IMR-90 (cell line): Measurements from ENCODE around the gene ARHGAP24.

Experiments
- BHLHE40 ChIP-seq: fragments of 150-350 bp; IDR thresholded peaks from 2 replicates; pipeline ENCODE4 v1.6.1; 2016; ENCODE audit warnings: mild to moderate bottlenecking, low read depth, low read length
- CHD1 ChIP-seq: IDR thresholded peaks from 2 replicates; pipeline ENCODE4 v1.6.1; 2012; ENCODE audit warnings: low read depth, low read length, improper control_type of control experiment
- FOS ChIP-seq: fragments of 150-350 bp; IDR thresholded peaks from 2 replicates; pipeline ENCODE4 v1.6.1; 2016; ENCODE audit warnings: low read depth, low read length
- MAFK ChIP-seq: IDR thresholded peaks from 2 replicates; pipeline ENCODE4 v1.6.1; 2012; ENCODE audit warnings: low read depth, low read length, improper control_type of control experiment
- MAZ ChIP-seq: IDR thresholded peaks from 2 replicates; pipeline ENCODE4 v1.6.1; 2012; ENCODE audit warnings: low read depth, mild to moderate bottlenecking, low read length, improper control_type of control experiment, moderate library complexity, borderline replicate concordance
- MXI1 ChIP-seq: IDR thresholded peaks from 2 replicates; pipeline ENCODE4 v1.6.1; 2012; ENCODE audit warnings: low read depth, mild to moderate bottlenecking, low read length, moderate library complexity, borderline replicate concordance
- POLR2A ChIP-seq: IDR thresholded peaks from 2 replicates; pipeline ENCODE4 v1.6.1; 2012; ENCODE audit warnings: mild to moderate bottlenecking, low read depth, low read length
- RAD21 ChIP-seq: IDR thresholded peaks from 2 replicates; pipeline ENCODE4 v1.6.1; 2012; ENCODE audit warnings: low read length, improper control_type of control experiment
- RCOR1 ChIP-seq: IDR thresholded peaks from 2 replicates; pipeline ENCODE4 v1.6.1; 2012; ENCODE audit warnings: mild to moderate bottlenecking, low read length, improper control_type of control experiment; ENCODE audit not compliant: insufficient replicate concordance
- RFX5 ChIP-seq: IDR thresholded peaks from 2 replicates; pipeline ENCODE4 v1.8.0; 2012; ENCODE audit warnings: low read depth, mild to moderate bottlenecking, low read length, moderate library complexity
- SMC3 ChIP-seq: fragments of 150-350 bp; IDR thresholded peaks from 2 replicates; pipeline ENCODE4 v1.6.1; 2016; ENCODE audit warnings: low read depth, mild to moderate bottlenecking, antibody characterized with exemption, low read length, moderate library complexity
- TF ChIP-seq, protein P1 (sequence below): conservative IDR thresholded peaks from 2 replicates; pipeline ENCODE4 v1.5.1; 2012; ENCODE audit warnings: mild to moderate bottlenecking, low read depth, low read length, improper control_type of control experiment
- TF ChIP-seq, protein P2 (sequence below): fragments of 150-350 bp; IDR thresholded peaks from 2 replicates; pipeline ENCODE4 v1.6.1; 2017; ENCODE audit warnings: mild to moderate bottlenecking, antibody characterized with exemption, low read length, low read depth
- TF ChIP-seq, protein P3 (sequence below): fragments of 150-350 bp; IDR thresholded peaks from 2 replicates; pipeline ENCODE4 v1.6.1; 2016; ENCODE audit warnings: low read depth, mild to moderate bottlenecking, low read length, moderate library complexity, borderline replicate concordance

DNA sequence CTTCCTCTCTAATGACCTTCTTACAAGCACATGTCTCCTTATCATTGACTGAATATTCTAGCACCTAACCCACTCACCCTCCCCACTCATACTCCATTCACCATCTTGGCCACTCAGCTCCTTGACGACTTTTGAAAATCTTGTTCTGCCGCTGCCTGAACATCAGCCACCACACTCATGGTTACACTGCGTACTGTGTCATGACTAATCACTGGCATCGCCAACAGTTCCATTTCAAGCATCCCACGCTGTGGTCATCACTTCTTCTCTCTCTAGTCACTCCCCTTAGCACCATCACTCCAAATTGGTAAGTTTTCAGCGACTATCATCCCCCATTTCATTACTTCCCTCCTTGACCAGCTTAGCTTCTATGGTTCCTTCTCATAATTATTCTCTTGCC is 532.1 kb downstream of the ARHGAP24 start:
- TF ChIP-seq FOS (no peak), RAD21 (no peak), POLR2A (no peak), CHD1 (no peak), SMC3 (no peak), MXI1 (no peak), RFX5 (no peak), MAZ (no peak), RCOR1 (no peak), BHLHE40 (no peak), MAFK (no peak)
- TF ChIP-seq, protein P1, sequence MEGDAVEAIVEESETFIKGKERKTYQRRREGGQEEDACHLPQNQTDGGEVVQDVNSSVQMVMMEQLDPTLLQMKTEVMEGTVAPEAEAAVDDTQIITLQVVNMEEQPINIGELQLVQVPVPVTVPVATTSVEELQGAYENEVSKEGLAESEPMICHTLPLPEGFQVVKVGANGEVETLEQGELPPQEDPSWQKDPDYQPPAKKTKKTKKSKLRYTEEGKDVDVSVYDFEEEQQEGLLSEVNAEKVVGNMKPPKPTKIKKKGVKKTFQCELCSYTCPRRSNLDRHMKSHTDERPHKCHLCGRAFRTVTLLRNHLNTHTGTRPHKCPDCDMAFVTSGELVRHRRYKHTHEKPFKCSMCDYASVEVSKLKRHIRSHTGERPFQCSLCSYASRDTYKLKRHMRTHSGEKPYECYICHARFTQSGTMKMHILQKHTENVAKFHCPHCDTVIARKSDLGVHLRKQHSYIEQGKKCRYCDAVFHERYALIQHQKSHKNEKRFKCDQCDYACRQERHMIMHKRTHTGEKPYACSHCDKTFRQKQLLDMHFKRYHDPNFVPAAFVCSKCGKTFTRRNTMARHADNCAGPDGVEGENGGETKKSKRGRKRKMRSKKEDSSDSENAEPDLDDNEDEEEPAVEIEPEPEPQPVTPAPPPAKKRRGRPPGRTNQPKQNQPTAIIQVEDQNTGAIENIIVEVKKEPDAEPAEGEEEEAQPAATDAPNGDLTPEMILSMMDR = no peak
- TF ChIP-seq, protein P2, sequence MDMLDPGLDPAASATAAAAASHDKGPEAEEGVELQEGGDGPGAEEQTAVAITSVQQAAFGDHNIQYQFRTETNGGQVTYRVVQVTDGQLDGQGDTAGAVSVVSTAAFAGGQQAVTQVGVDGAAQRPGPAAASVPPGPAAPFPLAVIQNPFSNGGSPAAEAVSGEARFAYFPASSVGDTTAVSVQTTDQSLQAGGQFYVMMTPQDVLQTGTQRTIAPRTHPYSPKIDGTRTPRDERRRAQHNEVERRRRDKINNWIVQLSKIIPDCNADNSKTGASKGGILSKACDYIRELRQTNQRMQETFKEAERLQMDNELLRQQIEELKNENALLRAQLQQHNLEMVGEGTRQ = no peak
- TF ChIP-seq, protein P3, sequence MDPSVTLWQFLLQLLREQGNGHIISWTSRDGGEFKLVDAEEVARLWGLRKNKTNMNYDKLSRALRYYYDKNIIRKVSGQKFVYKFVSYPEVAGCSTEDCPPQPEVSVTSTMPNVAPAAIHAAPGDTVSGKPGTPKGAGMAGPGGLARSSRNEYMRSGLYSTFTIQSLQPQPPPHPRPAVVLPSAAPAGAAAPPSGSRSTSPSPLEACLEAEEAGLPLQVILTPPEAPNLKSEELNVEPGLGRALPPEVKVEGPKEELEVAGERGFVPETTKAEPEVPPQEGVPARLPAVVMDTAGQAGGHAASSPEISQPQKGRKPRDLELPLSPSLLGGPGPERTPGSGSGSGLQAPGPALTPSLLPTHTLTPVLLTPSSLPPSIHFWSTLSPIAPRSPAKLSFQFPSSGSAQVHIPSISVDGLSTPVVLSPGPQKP = no peak
